ENCODE data around the gene EOLA1. TPM values are rescaled to one million over a fixed set of nuclear protein-coding genes. Genes with fewer than 3 reads are reported as not detected.

EOLA1 gene
- total and polyA plus RNA-seq, 2 of the 4 experiments (the other 2 are of a cell fraction) = 15.5 to 16.8 TPM

- no peak overlapping the region for H2AFZ ChIP-seq (replicated peaks; ENCODE audit: low read length, poor library complexity)
- no peak overlapping the region for H2BK20ac ChIP-seq (ENCODE audit: low read depth, low read length)
- no CpG with 5 or more reads among the region's 2 CpGs for WGBS, 2 experiments (ENCODE audit: extremely low coverage in 2 of 2, insufficient read length in 1 of 2)
- H3K79me1 ChIP-seq (ENCODE audit: low read depth in 1 of 2, low read length in 2 of 2) = peaks cover 7 to 14% of the 10 kb centered on the region in 2 experiments; a peak in 3 of 4 replicates
- no peak overlapping the region for H3K18ac ChIP-seq (ENCODE audit: low read depth, low read length)
- H3K9me1 ChIP-seq (ENCODE audit: insufficient read depth, low read length) = 0 out of 2 replicates have a peak, but pooled peaks cover 3% of the 10 kb centered on the region
- in situ Hi-C loops (cut with MboI; ENCODE audit: low sequenced_read_pairs) (loop anchor here (25.0 kb wide), 1 partner anchor 1231 kb away; no protein-coding TSS in a partner anchor), dilution Hi-C loops (cut with HindIII; ENCODE audit: low sequenced_read_pairs, unreplicated experiment) (no loop called here), intact Hi-C loops (cut with micrococcal nuclease) (no loop called here)
- DNase-seq (no peak), ATAC-seq (ENCODE audit: low read depth) (no peak)
- no peaks in the 10 kb centered on the region for H3K9me3 ChIP-seq (ENCODE audit: control insufficient read depth, insufficient read depth, low read length)
- H3K27me3 ChIP-seq (ENCODE audit: control insufficient read depth, insufficient read depth, low read length) = peaks cover 10% of the 10 kb centered on the region
- BruUV-seq (replicated peaks) = no TSS peak
- H3K9ac ChIP-seq (ENCODE audit: low read depth, low read length) = no peak overlapping the region
- H4K5ac ChIP-seq (ENCODE audit: low read depth, low read length) = no peak overlapping the region
- no peak overlapping the region for H3K4me3 ChIP-seq (ENCODE audit: insufficient read depth, low read depth, low read length)
- TF ChIP-seq BHLHE40 (IDR thresholded peaks at IDR 0.05; ENCODE audit: low read depth, low read length) (no peak), CTCF (conservative IDR thresholded peaks at IDR 0.05; ENCODE audit: low read depth, low read length) (no peak), MAZ (IDR thresholded peaks at IDR 0.05; ENCODE audit: borderline replicate concordance, low read depth, low read length) (no peak), POLR2A (IDR thresholded peaks at IDR 0.05; ENCODE audit: low read depth, low read length) (no peak), FOS (IDR thresholded peaks at IDR 0.05; ENCODE audit: low read depth, low read length) (no peak), MXI1 (IDR thresholded peaks at IDR 0.05; ENCODE audit: borderline replicate concordance, low read depth, low read length) (no peak), RCOR1 (IDR thresholded peaks at IDR 0.05; ENCODE audit: insufficient replicate concordance, low read length) (no peak), SMC3 (IDR thresholded peaks at IDR 0.05; ENCODE audit: low read depth, low read length) (no peak), RAD21 (IDR thresholded peaks at IDR 0.05; ENCODE audit: low read length) (no peak)
- no peak overlapping the region for H2BK15ac ChIP-seq (ENCODE audit: low read depth, low read length)
- no peak overlapping the region for H2BK120ac ChIP-seq (ENCODE audit: low read depth, low read length)
- peaks cover 6% of the 10 kb centered on the region for H3K4me1 ChIP-seq (ENCODE audit: control insufficient read depth, insufficient read depth, low read length)
- no peaks in the 10 kb centered on the region for H4K20me1 ChIP-seq (ENCODE audit: insufficient read depth, low read length)
- H3K36me3 ChIP-seq (ENCODE audit: control insufficient read depth, insufficient read depth, low read length) = peaks cover 5% of the 10 kb centered on the region; the same call in 1 of the 2 replicates
- H3K56ac ChIP-seq (ENCODE audit: extremely low read depth, insufficient read depth, low read length) = no peak overlapping the region
- H4K8ac ChIP-seq (ENCODE audit: low read depth in 2 of 2, low read length in 2 of 2) = no peak overlapping the region
- CTCF ChIA-PET = interaction anchor here (1.5 kb wide), 1 partner anchor 9 kb away, joined by 5 read pairs; no protein-coding TSS in a partner anchor
- no peak overlapping the region for H2AK9ac ChIP-seq (replicated peaks; ENCODE audit: low read depth, low read length, poor library complexity)
- H4K91ac ChIP-seq (ENCODE audit: insufficient read depth, low read depth, low read length) = no peak overlapping the region
- H3K14ac ChIP-seq (replicated peaks; ENCODE audit: low read depth, low read length) = no peak overlapping the region
- H3K27ac ChIP-seq (ENCODE audit: insufficient read depth, low read length) = no peak overlapping the region
- no peak overlapping the region for H3K23ac ChIP-seq (ENCODE audit: low read depth, low read length)
- H3K4me2 ChIP-seq (ENCODE audit: low read depth, low read length) = no peak overlapping the region
- no peak overlapping the region for H2BK5ac ChIP-seq (ENCODE audit: low read depth, low read length, poor library complexity, severe bottlenecking)
- no peak overlapping the region for H2AK5ac ChIP-seq (ENCODE audit: low read depth, low read length)
- POLR2A ChIA-PET (ENCODE audit: unreplicated experiment) = no interaction called here
- H3K4ac ChIP-seq (ENCODE audit: low read depth, low read length) = no peak overlapping the region
Observed at GRCh38 chrX:149506349-149506748, 34.5 kb upstream of the EOLA1 start.
